ENCODE results near the gene SGMS1. TPM values are rescaled to one million over a fixed set of nuclear protein-coding genes. Genes with fewer than 3 reads are reported as not detected.

Gene SGMS1
- total RNA-seq, 1 donor from 2014 or later = 20.8 TPM

- ATAC-seq = peak; percentile 96
These were observed 205.6 kb downstream of the SGMS1 start for GRCh38 chr10:50417886-50418830.

- peak; percentile 5 for ATAC-seq
These were observed 206.3 kb downstream of the SGMS1 start for GRCh38 chr10:50417486-50417885.

DNA sequence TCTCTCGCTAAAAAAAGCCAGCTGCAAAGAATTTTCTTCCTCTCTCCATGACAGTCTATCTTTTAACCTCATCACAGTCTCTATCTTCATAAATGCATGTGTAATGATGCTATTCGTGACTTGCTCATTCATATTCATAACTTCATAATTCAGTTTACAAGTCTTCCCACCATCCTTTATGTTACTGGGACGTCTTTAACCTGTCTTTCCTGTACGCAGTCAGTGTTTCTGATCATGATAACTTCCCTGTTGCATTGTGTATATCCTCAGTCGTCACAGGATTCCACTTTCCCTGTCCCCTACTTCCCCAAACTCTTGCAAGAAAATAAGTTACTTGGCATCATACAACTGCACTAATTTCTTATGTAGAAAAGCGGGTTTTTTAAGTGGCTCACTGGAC is 206.9 kb downstream of the SGMS1 start:
- ATAC-seq = no peak

- no peak for ATAC-seq
These were observed 207.5 kb downstream of the SGMS1 start for GRCh38 chr10:50416181-50416824.

GRCh38 chr10:50415292-50415691 is 208.5 kb downstream of the SGMS1 start:
- ATAC-seq = no peak

DNA sequence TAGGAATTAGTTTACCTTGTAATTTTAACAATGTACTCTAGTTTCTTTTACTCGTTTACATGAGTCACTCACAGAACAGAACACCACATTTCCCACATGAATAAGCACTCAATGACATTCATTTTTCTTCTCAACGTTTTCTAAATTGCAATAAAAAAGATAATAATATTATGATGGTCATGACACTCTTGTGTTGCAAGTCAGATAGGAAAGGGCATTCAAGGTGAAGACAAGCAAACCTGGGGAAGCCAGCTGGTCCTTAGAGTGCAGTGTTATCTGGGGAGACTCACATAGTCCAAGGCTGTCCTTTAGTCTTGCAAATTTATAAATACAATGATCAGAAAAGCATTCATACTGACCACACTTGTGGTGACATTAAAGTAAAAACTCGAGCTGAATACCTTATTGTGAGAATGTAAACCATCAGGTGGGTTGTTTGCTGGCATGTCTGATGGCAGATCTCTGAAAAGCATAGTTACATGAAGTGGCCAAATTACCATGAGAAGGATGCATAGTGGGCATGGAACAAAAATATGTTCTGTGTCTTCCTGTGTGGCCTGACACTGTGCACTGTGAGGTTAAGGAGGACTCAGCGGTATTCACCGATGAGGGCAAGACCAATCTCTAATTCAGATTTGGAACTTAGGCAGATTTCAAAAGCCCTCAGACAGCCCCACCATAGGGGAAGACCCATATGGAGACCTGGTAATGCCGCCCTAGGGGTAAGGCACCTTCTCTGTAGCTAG is 213.5 kb downstream of the SGMS1 start:
- no peak for ATAC-seq

DNA sequence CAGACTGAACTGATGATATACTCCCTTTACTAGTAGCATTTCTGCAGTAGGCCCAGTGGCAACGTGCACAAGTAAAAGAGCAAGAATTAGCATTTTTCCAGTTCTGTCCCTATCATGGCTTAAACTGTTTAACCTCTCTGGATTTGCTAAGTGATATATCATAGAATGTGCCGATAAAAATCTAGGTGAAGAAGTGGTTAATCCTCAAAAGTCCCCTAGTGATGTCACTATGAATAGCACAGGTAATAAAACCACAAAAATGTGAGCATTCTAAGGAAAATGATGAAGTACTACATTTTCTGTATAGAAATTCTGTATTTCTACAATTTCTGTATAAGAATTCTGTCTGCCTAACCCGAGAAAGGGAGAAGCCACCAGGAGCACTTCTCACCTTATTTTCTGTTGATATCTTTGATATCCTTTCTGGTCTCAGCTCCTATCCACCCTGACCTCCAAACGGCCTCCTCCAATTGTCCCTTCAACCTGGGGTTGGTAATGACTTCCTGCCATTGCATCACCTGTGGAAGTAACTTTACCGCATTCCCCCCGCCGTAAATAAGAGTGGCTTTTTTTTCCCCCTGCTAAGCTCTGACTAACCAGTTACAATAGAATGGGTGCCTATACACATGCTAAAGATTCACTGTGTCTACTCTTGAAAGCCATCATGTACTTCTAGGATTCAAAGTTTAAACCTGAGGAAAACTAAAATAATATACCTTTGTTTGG is 216.5 kb downstream of the SGMS1 start:
- ATAC-seq = no peak

DNA sequence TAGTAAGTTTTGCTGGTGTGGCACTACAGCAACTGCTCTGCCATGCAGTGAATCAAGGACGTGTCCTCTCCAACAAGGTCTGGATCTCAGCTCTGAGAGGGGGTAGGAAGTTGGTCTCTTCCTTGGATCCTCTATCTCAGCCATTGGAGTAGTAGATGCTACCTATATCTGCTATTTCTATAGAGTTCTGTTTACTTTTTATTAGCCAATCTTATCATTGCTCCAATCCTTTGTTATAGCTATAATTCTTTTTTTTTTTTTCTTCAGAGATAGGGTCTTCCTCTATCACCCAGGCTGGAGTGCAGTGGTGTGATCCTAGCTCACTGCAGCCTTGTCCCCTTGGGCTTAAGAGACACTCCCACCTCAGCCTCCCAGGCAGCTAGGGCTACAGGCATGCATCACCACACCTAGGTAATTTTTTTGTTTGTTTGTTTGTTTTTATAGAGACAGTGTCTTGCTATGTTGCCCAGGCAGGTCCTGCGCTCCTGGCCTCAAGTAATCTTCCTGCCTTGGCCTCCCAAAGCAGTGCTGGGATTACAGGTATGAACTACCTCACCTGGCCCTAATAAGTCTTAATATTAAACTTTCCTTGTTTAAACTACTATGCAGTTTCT is 217.2 kb downstream of the SGMS1 start:
- ATAC-seq = no peak

- ATAC-seq = no peak
These were observed 218.0 kb downstream of the SGMS1 start for GRCh38 chr10:50405723-50406122.

DNA sequence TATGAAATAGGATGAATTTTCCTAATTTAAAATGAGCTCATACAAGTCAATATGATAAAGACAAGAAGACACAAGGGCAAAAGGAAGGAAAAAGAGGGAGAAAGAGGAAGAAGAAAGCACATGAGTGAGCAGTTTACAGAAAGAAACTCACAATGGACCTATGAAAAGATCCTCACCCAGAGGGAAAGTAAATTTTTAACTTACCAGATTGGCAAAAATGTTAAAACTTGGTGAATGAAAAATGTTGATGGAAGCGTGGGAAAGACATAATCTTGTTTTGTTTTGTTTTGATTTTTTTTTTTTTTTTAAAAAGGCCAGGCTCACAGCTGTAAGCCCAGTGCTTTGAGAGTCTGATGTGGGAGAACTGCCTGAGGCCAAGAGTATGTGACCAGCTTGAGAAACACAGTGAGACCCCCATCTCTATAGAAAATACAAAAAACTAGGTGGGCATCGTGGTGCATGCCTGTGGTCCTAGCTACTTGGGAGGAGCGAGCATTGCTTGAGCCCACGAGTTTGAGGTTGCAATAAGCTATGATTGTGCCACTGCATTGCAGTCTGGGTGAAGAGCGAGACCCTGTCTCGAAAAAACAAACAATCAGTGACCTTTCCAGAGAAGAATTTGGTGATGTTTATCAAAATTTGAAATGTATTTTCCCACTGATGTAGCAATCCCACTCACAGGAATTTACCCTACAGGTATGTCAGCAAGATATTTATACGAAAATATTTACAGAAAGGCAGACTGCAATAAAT is 219.6 kb downstream of the SGMS1 start:
- no peak for ATAC-seq

- no peak for ATAC-seq
These were observed 220.7 kb downstream of the SGMS1 start for GRCh38 chr10:50403074-50403473.

- no peak for ATAC-seq
These were observed 221.3 kb downstream of the SGMS1 start for GRCh38 chr10:50402466-50402865.

DNA sequence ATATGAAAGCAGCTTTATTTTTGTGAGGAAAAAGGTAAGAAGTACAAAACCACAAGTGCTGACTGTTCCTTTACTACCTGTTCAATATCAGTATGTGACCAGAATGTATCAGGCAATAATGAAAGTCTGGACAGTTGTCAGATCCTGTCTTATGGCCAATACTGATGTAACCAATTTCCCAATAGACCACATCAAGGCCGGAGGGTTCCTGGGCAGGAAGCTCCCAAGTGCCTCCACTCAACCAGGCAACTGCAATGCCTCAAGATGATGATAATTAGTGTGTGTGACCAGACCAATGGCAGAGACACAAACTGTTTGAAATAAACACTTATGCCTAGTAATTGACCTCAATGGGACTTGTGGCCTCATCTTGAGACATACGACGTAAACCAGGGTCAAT is 223.1 kb downstream of the SGMS1 start:
- no peak for ATAC-seq

GRCh38 chr10:50398823-50399222 is 224.9 kb downstream of the SGMS1 start:
- ATAC-seq = no peak

- ATAC-seq = no peak
These were observed 225.4 kb downstream of the SGMS1 start for GRCh38 chr10:50398381-50398780.

DNA sequence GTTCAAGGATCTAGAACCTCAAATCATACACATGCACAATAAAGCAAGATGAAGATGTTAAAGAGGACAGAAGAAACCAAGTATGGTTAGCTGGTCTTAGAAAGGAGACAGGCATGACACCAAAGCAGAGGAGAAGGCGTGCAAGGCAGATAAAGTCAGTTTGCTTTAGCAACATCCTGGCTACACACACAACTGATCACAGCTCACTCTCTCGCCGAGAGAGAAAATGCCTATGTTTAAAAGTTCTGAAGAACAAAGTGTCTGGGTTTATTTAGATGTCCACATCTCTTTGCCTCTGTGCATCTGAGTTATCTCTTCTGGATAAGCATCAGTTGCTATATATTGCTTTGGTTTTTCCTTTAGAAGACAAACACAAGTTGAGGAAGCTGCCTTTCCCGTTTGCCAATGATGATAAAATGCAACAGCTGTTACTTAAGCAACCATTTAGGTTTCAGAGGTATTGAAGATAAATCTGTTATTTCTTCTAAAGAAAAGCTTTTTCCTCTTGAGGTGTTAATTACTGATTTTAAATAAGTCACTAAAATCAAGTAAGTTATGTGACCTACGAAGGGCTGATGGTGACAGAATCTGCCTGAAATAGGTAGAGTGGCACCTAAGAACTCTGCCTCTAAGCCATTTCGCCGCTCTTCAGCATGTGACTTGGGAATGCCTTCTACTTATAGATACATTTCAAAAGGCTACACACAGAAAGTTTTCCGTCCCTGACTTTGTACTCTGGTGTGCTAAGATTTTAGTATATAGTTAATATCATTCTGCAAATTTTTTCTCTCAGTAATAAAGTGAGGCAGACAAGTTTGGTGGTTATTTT is 226.2 kb downstream of the SGMS1 start:
- ATAC-seq = no peak

- ATAC-seq = no peak
These were observed 227.1 kb downstream of the SGMS1 start for GRCh38 chr10:50396491-50397311.

DNA sequence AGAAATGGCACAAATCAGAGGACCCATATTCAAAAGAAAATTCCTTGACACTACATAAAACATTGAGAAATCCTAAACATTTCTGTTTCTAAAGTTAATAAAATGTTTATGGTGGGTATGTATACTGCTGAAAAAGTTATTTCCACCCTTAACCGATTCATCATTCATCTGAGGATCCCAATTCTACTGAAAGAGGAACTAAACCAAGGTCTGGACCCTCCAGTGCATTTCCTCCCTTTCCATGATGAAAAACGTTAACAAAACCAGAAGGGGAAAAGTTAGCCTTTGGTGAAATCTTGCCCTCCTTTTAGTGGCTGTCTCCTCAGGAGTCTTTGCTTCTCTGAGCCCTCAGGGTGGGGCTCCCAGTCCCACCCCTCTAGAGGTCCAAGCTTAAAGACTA is 227.9 kb downstream of the SGMS1 start:
- no peak for ATAC-seq

- ATAC-seq = peak; percentile 95
These were observed 228.5 kb downstream of the SGMS1 start for GRCh38 chr10:50395271-50395670.

Measured in esophagus mucosa (tissue), 1 donor.